CD4-positive, alpha-beta T cell treated with Interleukin-10 for 1 hour (primary cell): ENCODE results near the gene RPL34.
"Not testable (repeated sequence)": the region's sequence is repeated elsewhere in the genome, so short reads cannot be mapped to it uniquely, and the experiment has no call there.

ENCODE experiments used
- DNase-seq: peaks from one replicate; pipeline ENCODE4 v3.0.0-alpha.2; 2020

The RPL34 gene

GRCh38 chr4:108620101-108620932, at the start of gene RPL34:
TSS of gene RPL34 (plus strand) at chr4:108620576. CDS start at chr4:108621960, 1,384 bp downstream.
- DNase-seq = peak; percentile 98

- no peak for DNase-seq
These were observed 49.3 kb upstream of the RPL34 start for GRCh38 chr4:108570993-108571569.

GRCh38 chr4:108574402-108574801, 46.0 kb upstream of the RPL34 start:
- DNase-seq = no peak

GRCh38 chr4:108581083-108581482, 39.3 kb upstream of the RPL34 start:
- no peak for DNase-seq

DNA sequence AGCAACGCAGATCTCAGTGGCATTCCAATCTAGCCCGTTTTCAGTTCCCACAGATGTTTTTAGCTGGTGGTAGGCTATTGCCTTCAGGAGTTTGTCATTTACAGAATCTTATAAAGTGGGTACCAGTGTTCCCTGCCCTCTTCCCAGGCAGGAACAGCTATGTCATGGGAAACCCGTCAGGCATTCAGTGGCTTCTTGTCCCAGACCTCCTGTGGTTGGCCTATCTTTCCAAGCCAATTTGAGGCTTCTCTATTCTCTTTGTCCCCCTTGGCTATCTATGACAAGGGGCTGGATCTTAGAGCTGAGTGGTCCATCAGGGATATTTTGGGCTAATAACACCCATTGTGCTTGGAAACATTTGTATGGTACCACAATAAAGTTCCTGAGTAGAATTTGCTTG, 33.6 kb upstream of the RPL34 start:
- no peak for DNase-seq

DNA sequence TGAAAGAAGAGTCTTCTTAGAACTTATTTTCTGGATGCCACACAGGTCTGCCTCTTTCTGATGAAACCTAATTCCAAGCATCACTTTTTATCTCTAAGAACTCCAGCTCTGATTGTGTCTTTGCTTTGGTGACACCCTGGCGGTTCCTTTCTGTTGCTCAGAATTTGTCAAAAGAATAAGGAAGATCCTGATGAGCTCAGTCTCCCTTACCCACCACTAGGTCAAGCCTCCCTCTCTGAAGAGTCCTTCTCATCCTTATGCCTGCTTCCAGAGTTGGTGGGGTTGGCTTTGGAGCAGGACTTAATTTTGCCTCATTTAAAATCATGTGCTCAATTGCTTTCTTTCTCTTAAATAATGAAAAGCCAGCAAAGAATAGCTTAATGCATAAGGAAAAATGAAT, 31.5 kb upstream of the RPL34 start:
- DNase-seq = no peak

DNA sequence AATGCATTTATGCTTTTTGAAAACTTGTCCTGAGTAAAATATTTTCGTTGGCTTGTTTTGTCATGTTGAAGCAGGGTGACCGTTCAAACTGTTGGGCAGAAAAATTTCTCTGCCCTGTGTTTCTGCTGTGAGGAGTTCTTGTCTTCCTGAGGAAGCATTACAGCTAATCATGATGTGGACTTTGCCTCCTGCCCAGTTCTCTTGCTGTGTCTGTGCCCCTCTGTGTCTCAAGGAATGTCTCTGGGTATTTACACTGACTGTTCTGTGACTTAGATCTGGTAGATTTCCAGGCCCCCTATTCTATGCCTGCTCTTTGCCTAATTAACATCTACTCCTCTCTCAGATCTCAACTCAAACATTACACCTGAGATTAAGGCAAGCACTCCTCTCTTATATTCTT, 30.4 kb upstream of the RPL34 start:
- no peak for DNase-seq

DNA sequence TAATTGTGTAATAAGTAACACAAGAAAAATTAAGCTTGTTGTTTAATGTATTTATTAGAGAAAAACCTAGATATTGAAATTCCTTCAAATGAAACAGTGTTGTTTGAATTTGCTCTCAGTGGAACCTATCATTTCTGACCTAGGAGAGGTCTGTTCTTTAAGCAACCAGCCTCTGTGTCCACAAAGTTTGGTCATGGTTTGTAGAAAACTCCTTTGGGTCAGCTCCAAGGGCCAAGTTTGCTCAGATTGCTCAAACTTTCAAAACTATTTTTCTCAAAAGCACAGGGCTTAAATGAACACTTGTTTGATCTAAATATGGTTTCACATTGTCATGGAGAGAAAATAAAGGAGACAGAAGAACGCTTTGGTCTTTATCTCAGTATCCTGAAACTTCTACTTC, 29.6 kb upstream of the RPL34 start:
- DNase-seq = no peak

DNA sequence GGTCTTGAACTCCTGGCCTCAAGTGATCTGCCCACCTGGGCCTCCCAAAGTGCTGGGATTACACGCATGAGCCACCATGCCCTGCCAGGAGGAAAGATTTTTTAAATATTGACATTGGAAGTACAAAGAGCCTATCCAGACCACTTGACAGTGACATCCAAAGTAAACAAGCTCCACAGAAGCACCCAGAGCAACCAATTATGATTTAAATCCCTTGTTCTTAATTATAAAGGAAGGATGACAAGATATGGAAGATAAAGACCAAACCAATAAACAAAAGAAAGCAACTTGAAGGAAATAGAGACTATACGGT, 27.7 kb upstream of the RPL34 start:
- no peak for DNase-seq

DNA sequence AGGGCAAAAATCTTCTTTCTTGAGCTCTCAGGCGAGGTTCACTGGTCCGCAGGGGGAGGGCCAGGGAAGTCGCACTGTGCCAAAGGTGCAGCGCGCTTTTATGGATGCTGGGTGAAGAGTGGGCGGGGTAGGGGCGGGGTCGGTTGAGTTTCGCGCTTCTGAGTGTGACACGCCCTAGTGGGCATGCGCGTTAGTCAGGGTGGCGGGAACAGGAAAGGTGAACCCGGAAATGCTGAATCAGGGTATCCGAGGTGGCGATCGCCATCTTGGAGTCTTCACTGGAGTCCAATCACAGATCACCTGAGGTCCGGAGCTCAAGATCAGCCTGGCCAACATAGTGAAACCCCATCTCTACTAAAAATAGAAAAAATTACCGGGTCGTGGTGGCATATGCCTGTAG, 26.1 kb upstream of the RPL34 start:
- DNase-seq = not testable (repeated sequence)

DNA sequence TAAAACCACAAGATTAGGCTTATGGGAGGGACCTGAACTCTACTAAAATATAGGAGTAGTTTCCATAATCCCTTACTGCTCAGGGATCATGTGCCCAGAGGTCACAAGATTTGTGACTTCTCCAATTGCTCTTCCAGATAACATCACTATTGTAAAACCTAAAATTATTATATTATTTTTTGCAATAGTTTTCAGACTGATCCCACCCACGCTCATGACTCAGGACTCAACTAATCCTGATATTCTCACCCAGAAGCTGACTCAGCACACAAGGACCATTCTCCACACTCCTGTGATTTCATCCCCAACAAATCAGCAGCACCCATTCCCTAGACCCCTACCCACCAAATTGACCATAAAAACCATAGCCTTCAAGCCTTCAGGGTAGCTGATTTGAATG, 24.0 kb upstream of the RPL34 start:
- no peak for DNase-seq

GRCh38 chr4:108601106-108601505, 19.3 kb upstream of the RPL34 start:
- no peak for DNase-seq

- DNase-seq = peak; percentile 14
These were observed 18.8 kb upstream of the RPL34 start for GRCh38 chr4:108601532-108601931.

DNA sequence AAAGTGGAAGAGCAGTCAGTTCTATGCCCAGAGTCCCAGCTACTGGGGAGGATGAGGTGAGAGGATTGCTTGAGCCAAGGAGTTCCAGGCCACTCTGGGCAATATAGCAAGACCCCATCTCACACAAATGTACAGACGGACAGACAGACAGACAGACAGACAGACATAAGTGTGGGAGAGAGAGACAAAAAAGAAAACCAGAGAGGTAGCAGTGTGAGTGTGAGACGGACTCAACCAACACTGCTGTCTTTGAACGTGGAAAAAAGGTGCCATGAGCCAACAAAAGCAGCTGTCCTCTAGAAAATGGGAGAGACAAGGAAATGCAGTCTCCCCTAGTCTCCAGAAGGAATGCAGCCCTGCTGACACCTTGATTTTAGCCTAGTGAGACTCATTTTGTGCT, 18.2 kb upstream of the RPL34 start:
- no peak for DNase-seq

DNA sequence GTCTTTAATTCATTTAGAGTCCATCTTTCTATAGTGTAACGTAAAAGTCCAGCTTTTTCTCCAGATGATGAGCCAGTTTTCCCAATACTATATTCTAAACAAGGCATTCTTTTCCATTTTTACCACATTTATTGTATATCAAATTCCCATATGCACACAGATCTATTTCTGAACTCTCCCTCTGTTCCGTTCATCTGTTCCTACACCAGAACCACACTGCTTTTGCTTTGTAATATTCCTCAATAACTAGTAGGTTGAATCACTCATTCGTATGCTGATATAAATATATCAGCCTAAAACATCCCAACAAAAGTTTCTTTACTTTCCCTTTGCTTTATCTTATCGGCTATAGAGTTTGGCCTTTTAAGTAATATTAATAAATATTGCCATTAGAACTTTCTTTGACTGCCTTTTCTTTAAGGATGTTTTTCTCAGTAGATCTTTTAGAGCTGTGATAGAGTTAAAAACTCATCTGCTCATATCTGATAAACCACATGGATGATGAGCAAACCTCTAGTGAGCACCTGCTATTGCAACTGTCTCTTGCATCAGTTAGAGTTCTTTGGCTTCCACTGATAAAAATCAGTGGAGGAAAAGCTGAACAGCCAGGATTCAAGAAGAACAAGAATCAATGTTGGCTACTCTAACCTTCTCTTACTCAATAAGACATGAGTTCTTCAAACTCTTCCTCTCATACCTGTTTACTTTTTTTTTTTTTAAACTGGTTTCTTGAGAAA, 13.1 kb upstream of the RPL34 start:
- no peak for DNase-seq

DNA sequence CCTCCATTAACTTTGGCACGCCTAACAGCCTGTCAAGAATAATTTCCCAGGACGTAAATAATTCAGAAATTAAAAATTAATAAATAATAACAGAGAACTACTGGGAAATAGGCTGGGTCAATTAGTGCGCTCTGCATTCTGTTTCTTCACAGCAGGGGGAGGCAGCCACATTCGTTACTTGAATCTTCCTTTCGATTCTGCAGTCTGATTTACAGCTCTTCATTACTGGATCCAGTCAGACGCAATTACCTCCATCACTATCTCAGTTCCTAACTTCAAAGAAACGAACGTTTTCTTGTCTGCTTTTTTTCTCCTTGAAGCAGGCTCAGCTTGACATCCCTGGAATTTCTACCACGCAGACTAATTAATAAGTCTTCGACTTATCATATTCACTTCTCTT, 9.0 kb upstream of the RPL34 start:
- DNase-seq = no peak

DNA sequence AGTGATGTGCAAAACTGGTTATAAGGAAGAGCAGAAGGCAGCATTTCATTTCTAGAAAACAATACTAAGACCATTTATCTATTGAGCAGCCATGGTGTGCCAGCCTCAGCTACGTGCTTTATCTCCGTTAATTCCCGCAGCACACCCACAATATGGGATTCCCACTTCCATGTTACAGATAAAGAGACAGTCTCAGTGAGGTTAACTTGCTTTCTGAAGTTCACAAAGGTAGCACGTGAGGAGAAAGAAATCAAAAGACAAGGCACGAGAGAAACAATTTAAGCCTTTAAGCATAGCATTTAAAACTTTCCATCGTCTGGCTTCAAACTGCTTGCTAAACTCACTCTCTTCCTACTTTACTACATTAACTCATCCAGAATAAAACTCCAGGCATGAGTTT, 8.0 kb upstream of the RPL34 start:
- no peak for DNase-seq

DNA sequence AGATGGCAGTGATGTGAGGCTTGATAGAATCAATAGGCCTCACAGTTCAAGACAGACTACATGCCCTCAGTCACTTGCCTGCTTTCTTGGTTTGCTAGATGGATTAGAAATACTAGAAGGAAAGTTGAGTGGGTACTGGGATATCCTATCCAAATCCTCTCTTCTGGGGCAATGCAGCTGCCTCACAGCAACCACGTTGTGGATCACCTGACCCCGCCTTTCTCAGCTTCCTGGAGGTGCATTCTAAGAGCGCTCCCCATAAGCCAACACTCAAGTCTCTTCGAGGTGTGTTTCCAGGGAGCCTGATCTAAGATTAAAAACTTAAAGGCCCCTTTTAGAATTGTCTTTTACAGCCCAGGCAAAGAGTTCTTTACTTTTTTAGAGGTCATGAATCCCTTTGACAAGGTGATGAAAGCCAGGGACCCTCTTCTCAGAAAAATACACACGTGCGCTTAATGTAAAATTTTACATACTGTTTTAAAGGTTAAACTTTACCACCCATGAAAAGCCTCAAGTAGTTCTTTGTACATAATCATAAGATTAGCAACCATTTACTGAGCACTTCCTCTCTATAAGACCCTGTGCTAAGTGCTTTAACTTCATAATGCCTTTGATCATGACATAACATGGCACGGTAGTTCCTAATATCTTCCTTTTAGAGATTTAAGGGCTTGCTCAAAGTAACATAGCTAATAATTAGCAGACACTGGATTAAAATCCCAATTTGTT, 840 bp upstream of the RPL34 start:
- peak; percentile 44 for DNase-seq

DNA sequence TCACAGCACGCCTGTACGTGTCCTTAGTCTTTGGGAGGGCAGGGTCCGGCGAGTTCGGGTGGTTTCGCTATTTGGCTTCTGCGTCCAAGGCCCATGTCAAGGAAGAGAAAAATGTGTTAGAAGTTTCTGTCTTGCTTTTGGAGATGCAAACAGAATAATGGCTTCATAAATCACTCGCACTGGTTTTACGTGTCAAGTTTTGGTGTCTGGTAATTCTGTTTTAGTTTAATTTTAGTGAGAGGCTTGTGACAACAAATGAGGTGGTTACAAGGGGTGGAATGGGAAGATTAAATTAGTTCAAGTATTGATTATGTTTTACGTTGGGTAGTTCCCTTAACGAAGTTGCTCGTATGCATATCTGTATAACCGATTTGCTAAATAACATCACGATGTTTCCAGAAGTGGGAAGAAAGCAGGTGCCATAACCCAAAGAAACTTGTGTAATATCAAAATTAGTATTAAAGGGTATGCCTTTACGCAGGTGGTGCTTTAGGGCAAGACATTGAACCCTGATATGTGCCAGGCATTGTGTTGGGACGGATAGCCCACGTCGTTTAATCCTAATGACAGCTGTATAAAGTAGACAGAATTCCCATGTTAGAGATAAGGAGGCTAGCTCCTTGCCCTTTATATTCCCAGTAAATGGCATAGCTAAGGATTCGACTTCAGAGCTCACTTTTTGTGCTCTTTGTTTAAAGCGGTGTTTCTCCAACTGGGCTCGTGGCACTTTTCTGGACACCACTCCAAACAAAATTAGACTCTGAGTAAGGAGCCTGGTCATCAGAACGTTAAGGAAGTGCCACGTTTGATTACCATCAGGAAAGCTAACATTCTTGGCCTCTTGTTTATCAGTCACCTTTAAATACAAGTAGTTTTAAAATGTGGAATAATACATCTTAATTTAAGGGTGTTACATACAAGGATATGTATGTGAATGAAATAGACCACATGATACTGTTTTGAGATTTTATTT, 843 bp downstream of the RPL34 start:
- DNase-seq = no peak

DNA sequence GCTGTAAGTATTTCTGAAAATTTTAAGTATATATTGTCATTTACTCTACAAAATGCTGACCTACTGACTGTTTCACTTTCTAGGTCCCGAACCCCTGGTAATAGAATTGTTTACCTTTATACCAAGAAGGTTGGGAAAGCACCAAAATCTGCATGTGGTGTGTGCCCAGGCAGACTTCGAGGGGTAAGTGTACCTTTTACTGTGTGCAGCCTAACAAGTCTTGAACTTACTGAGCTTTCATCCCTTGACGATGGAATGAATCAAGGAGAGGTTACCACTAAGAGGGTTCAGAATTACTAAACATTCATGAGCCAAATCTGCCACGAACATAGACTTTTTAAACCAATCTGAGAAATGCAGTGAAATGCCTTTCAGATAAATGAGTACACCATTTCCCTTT, 1.6 kb downstream of the RPL34 start:
- DNase-seq = peak; percentile 28

GRCh38 chr4:108622828-108623227, 2.5 kb downstream of the RPL34 start:
- no peak for DNase-seq
